Adrenal gland (tissue), 12 donors: ENCODE data around the gene MYLK4. TPM values are rescaled to one million over a fixed set of nuclear protein-coding genes. Genes with fewer than 3 reads are reported as not detected.

Source experiments
- DNase-seq, 7 donors: peaks; one replicate each; pipeline ENCODE4 v3.0.0-alpha.2; 2019 to 2020
- H3K27ac ChIP-seq, 5 donors: fragments of 200-600 bp; sonication (generic) in 4 of 5; 1 replicate in 3 of 5; 2 replicates in 2 of 5; pipeline versions ENCODE4 v1.5.1 to v1.8.0; 2016 to 2020; ENCODE audit warnings: mild to moderate bottlenecking in 1 of 5
- H3K27me3 ChIP-seq: fragments of 200-600 bp; 2 replicates; pipeline ENCODE4 v1.8.0; 2021
- H3K36me3 ChIP-seq, 2 donors: fragments of 200-600 bp; replicated peaks in 1 of 2; 1 replicate in 1 of 2; 2 replicates in 1 of 2; pipeline versions ENCODE4 v1.5.1 to v1.8.0; 2018 to 2022
- H3K4me1 ChIP-seq, 2 donors: fragments of 200-600 bp; replicated peaks in 1 of 2; 1 replicate in 1 of 2; 2 replicates in 1 of 2; pipeline versions ENCODE4 v1.5.1 to v1.8.0; 2018 to 2021
- H3K4me3 ChIP-seq, 4 donors: fragments of 200-600 bp; sonication (generic) in 3 of 4; one replicate each; pipeline ENCODE4 v1.5.1; 2016 to 2018
- H3K9me3 ChIP-seq, 3 donors: fragments of 200-600 bp; sonication (generic) in 1 of 3; replicated peaks in 1 of 3; 1 replicate in 2 of 3; 2 replicates in 1 of 3; pipeline versions ENCODE4 v1.5.1 to v1.8.0; 2016 to 2021
- CTCF ChIP-seq, 6 experiments: fragments of 450-650 bp in 4 of 6; fragments of 200-600 bp in 2 of 6; sonication (generic) in 1 of 6; IDR thresholded peaks; 1 replicate in 5 of 6; 2 replicates in 1 of 6; pipeline versions ENCODE4 v1.5.1 to v1.8.0; 2016 to 2021; ENCODE audit warnings: antibody characterized with exemption in 6 of 6, mild to moderate bottlenecking in 2 of 6, moderate library complexity in 1 of 6
- POLR2A ChIP-seq, 2 donors: fragments of 450-650 bp; IDR thresholded peaks; one replicate each; pipeline ENCODE4 v1.6.1; 2017; ENCODE audit warnings: antibody characterized with exemption in 2 of 2, mild to moderate bottlenecking in 2 of 2, moderate library complexity in 1 of 2
- WGBS, 4 donors: extraction: QIAGEN DNeasy Blood & Tissue Kit in 2 of 4; methylation state at CpG; one replicate each; pipeline versions ENCODE4 v1.1.5 to v1.1.7; 2013 to 2017; 5-methylcytosine and 5-hydroxymethylcytosine counted together
- intact Hi-C, 2 donors: fragments of 100-400 bp; cut with DNase I; formaldehyde crosslinking; loops; one replicate each; pipeline versions ENCODE4 v1.14.1 to v1.15.0; 2022 to 2023
- polyA plus RNA-seq, 3 donors: library from polyadenylated mRNA; stranded (reverse); fragments of 200-250 nt in 2 of 3; fragments of 350-450 nt in 1 of 3; fragmentation: Illumina TruSeq in 1 of 3; extraction: RNeasy Lipid Tissue Mini Kit (QIAGEN cat#74804) in 1 of 3; gene quantifications; one replicate each; pipeline ENCODE4 v1.2.3, GENCODE V29; 2013 to 2014
- total RNA-seq, 9 donors: library from RNA; depleted of rRNA in 4 of 9; stranded (reverse); fragments of >200 nt in 4 of 9; fragments of 120-200 nt in 1 of 9; fragmentation: NEBNext Ultra II Directional in 1 of 9; extraction: Animal tissue kit (Norgen Biotek cat#: 25700) in 1 of 9; gene quantifications; one replicate each; pipeline versions ENCODE4 v1.1.0 to v1.2.4, GENCODE V29; 2013 to 2023
- donor health status: healthy with polysubstance abuse.
- donor health status: Bipolar disorder and iron deficiency.
- donor health status: DM: yes; HTN: yes; CAD: no.
- donor health status: DM: no; HTN: no; CAD: no.
- donor health status: DM: no; HTN: no; CAD: no.
- donor health status: DM: yes; HTN: yes; CAD: no.

The MYLK4 gene
- total and polyA plus RNA-seq, 12 donors: 0.35 to 0.90 (median 0.68) TPM

GRCh38 chr6:2653369-2654032, 97.2 kb downstream of the MYLK4 start:
- Histone ChIP-seq H3K27me3 (peaks cover 5% of the 10 kb centered on the region), H3K4me1 (no peaks in the 10 kb centered on the region), H3K27ac (no peak overlapping the region), H3K9me3 (peaks cover 0 to 10% (median 0%) of the 10 kb centered on the region in 3 donors), H3K4me3 (no peak overlapping the region), H3K36me3 (no peaks in the 10 kb centered on the region)
- DNase-seq: no peak
- intact Hi-C loops: no loop called here
- TF ChIP-seq POLR2A (IDR thresholded peaks at IDR 0.05): no peak
- no peak for TF ChIP-seq CTCF (IDR thresholded peaks at IDR 0.05)
- 78 to 88% (median 82%) methylated on average over 1 of the region's 1 CpG for WGBS, 4 donors

- WGBS, 4 donors: 62 to 83% (median 66%) methylated on average over 3 of the region's 3 CpGs
- no peaks in the 10 kb centered on the region for H3K36me3 ChIP-seq
- no peak overlapping the region for H3K27ac ChIP-seq
- no peak overlapping the region for H3K4me3 ChIP-seq
- TF ChIP-seq CTCF (IDR thresholded peaks at IDR 0.05) (no peak), POLR2A (IDR thresholded peaks at IDR 0.05) (no peak)
- intact Hi-C loops: no loop called here
- DNase-seq: no peak
- peaks cover 0 to 13% (median 0%) of the 10 kb centered on the region in 3 donors for H3K9me3 ChIP-seq
- H3K27me3 ChIP-seq: peaks cover 5% of the 10 kb centered on the region
- no peaks in the 10 kb centered on the region for H3K4me1 ChIP-seq
Measured at GRCh38 chr6:2652611-2653010, 98.1 kb downstream of the MYLK4 start.

- Histone ChIP-seq H3K27me3 (peaks cover 5% of the 10 kb centered on the region), H3K4me1 (no peaks in the 10 kb centered on the region), H3K27ac (no peak overlapping the region), H3K9me3 (peaks cover 0 to 13% (median 0%) of the 10 kb centered on the region in 3 donors), H3K36me3 (no peaks in the 10 kb centered on the region), H3K4me3 (no peak overlapping the region)
- intact Hi-C loops: no loop called here
- no peak for DNase-seq
- WGBS, 4 donors: 83 to 92% (median 86%) methylated on average over 3 of the region's 3 CpGs
- TF ChIP-seq CTCF (IDR thresholded peaks at IDR 0.05) (no peak), POLR2A (IDR thresholded peaks at IDR 0.05) (no peak)
Measured at GRCh38 chr6:2651961-2652360, 98.8 kb downstream of the MYLK4 start.

- Histone ChIP-seq H3K9me3 (peaks cover 0 to 13% (median 0%) of the 10 kb centered on the region in 3 donors), H3K4me1 (no peaks in the 10 kb centered on the region), H3K27me3 (peaks cover 5% of the 10 kb centered on the region), H3K4me3 (no peak overlapping the region), H3K36me3 (no peaks in the 10 kb centered on the region), H3K27ac (no peak overlapping the region)
- WGBS, 4 donors: 66 to 77% (median 74%) methylated on average over 1 of the region's 1 CpG
- no peak for DNase-seq
- intact Hi-C loops: no loop called here
- TF ChIP-seq POLR2A (IDR thresholded peaks at IDR 0.05) (no peak), CTCF (IDR thresholded peaks at IDR 0.05) (no peak)
Measured at GRCh38 chr6:2651536-2651935, 99.2 kb downstream of the MYLK4 start.
